Retinal pigment epithelial cell (primary cell): ENCODE data around the gene WWOX.

Experiments used
- DNase-seq: peaks from one replicate; pipeline ENCODE4 v3.0.0-alpha.2; 2010; ENCODE audit warnings: low read depth
- H3K4me3 ChIP-seq: 2 replicates; pipeline ENCODE4 v1.5.1; 2011; ENCODE audit warnings: mild to moderate bottlenecking, low read length, control low read depth, moderate library complexity
- TF ChIP-seq, protein P1 (sequence below): conservative IDR thresholded peaks from 2 replicates; pipeline ENCODE4 v1.5.1; 2011; ENCODE audit warnings: low read depth, low read length, control low read depth, inconsistent platforms

The WWOX gene

GRCh38 chr16:78303946-78304345 is 204.5 kb downstream of the WWOX start:
- no peak overlapping the region for H3K4me3 ChIP-seq
- TF ChIP-seq, protein P1, sequence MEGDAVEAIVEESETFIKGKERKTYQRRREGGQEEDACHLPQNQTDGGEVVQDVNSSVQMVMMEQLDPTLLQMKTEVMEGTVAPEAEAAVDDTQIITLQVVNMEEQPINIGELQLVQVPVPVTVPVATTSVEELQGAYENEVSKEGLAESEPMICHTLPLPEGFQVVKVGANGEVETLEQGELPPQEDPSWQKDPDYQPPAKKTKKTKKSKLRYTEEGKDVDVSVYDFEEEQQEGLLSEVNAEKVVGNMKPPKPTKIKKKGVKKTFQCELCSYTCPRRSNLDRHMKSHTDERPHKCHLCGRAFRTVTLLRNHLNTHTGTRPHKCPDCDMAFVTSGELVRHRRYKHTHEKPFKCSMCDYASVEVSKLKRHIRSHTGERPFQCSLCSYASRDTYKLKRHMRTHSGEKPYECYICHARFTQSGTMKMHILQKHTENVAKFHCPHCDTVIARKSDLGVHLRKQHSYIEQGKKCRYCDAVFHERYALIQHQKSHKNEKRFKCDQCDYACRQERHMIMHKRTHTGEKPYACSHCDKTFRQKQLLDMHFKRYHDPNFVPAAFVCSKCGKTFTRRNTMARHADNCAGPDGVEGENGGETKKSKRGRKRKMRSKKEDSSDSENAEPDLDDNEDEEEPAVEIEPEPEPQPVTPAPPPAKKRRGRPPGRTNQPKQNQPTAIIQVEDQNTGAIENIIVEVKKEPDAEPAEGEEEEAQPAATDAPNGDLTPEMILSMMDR: no peak
- DNase-seq: no peak

DNA sequence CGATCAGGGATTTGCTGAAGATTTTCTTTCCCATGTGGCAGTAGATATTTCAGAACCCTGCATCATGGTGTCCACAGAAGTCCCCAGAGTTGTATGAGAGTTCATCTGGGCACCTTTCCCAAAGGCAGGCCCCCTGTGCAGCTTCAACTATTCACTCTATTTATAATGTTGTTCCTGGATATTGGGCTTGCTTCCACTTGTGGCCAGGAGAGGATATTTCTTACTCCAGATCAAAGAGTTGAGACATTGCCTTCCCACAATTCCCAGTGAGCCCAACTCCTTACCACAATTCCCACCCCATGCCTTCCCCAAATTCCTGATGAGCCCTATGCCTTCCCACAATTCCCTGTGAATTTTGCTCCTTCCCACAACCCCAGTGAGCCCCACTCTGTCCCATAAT is 206.9 kb downstream of the WWOX start:
- DNase-seq: no peak
- TF ChIP-seq, protein P1: no peak
- no peak overlapping the region for H3K4me3 ChIP-seq

GRCh38 chr16:78307824-78308528 is 208.5 kb downstream of the WWOX start:
- no peak overlapping the region for H3K4me3 ChIP-seq
- TF ChIP-seq, protein P1: no peak
- no peak for DNase-seq

- TF ChIP-seq, protein P1: no peak
- H3K4me3 ChIP-seq: no peak overlapping the region
Measured at GRCh38 chr16:78309763-78310162, 210.3 kb downstream of the WWOX start.

DNA sequence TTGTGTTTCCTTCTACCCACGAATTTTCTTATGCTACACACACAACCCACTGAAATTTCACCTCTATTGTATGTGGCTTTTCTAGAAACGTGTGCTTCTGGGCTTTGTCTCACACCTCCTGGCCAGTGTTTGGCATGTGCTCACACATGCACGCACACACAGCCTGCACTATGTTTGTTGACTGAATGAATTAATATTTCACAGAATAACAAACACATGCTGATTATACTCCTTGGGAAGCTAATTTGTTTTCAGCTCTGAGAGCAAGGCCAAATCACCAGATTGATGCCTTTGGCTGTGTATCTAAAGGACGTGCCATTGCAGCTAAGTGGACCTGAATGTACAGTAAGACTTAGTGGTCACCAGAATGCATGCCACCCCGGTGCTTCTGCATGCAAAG is 210.7 kb downstream of the WWOX start:
- TF ChIP-seq, protein P1: no peak

More at GRCh38 chr16:78309763-78310162, 210.3 kb downstream of the WWOX start:
- no peak for DNase-seq

DNA sequence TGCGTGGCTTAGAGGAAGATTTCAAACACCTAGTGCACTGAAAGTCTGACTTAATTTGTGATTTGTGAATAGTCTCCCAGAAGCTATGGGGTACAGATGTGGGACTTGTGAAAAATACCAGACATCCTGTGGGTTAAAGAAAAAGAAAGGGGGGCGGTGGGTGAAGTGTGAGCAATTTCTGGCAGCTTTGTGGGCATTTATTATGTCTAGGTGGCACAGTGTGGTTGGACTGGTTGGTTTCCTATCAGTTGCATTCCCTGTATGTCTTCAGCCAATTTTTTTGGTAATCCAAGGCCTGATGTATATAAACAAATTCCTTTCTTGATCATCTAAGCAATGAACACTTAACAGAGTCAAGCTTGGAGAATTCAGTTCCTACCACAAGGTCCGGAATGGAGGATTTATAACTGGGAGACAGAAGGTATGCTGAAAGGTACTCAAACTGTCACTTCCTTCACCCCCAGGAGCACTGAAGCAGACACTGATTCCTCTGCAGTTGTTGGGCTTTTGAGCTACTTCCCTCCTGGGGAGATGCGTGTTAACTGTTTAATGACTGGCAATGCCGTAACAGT is 211.6 kb downstream of the WWOX start:
- TF ChIP-seq, protein P1: no peak
- H3K4me3 ChIP-seq: no peak overlapping the region
- DNase-seq: no peak

More for the DNA sequence above, 210.7 kb downstream of the WWOX start:
- H3K4me3 ChIP-seq: no peak overlapping the region
- DNase-seq: no peak

GRCh38 chr16:78311831-78312230 is 212.4 kb downstream of the WWOX start:
- no peak overlapping the region for H3K4me3 ChIP-seq
- TF ChIP-seq, protein P1: no peak
- DNase-seq: no peak
